Measurements from ENCODE around the gene NME3.
A peak's percentile ranks its signal among the peaks of the same experiment; 100 is the strongest.

Gene NME3

GRCh38 chr16:1745181-1745899, 26.0 kb downstream of the NME3 start:
- in situ Hi-C loops (cut with HindIII; ENCODE audit: low sequenced_read_pairs): no loop called here
- TF ChIP-seq, protein P1, sequence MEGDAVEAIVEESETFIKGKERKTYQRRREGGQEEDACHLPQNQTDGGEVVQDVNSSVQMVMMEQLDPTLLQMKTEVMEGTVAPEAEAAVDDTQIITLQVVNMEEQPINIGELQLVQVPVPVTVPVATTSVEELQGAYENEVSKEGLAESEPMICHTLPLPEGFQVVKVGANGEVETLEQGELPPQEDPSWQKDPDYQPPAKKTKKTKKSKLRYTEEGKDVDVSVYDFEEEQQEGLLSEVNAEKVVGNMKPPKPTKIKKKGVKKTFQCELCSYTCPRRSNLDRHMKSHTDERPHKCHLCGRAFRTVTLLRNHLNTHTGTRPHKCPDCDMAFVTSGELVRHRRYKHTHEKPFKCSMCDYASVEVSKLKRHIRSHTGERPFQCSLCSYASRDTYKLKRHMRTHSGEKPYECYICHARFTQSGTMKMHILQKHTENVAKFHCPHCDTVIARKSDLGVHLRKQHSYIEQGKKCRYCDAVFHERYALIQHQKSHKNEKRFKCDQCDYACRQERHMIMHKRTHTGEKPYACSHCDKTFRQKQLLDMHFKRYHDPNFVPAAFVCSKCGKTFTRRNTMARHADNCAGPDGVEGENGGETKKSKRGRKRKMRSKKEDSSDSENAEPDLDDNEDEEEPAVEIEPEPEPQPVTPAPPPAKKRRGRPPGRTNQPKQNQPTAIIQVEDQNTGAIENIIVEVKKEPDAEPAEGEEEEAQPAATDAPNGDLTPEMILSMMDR (IDR thresholded peaks at IDR 0.05; ENCODE audit: low read depth, low read length): no peak
- H3K4me3 ChIP-seq (ENCODE audit: low read depth, low read length): peak overlapping the region; percentile 20
- peak; percentile 77 for DNase-seq (ENCODE audit: low read depth, low spot score)

GRCh38 chr16:1744338-1744840, 27.0 kb downstream of the NME3 start:
- TF ChIP-seq, protein P1 (IDR thresholded peaks at IDR 0.05; ENCODE audit: low read depth, low read length): no peak
- no peak for DNase-seq (ENCODE audit: low read depth, low spot score)
- no peak overlapping the region for H3K4me3 ChIP-seq (ENCODE audit: low read depth, low read length)
- in situ Hi-C loops (cut with HindIII; ENCODE audit: low sequenced_read_pairs): no loop called here

- in situ Hi-C loops (cut with HindIII; ENCODE audit: low sequenced_read_pairs): no loop called here
- TF ChIP-seq, protein P1 (IDR thresholded peaks at IDR 0.05; ENCODE audit: low read depth, low read length): no peak
- no peak for DNase-seq (ENCODE audit: low read depth, low spot score)
- no peak overlapping the region for H3K4me3 ChIP-seq (ENCODE audit: low read depth, low read length)
Observed at GRCh38 chr16:1743376-1744337, 27.7 kb downstream of the NME3 start.

- H3K4me3 ChIP-seq (ENCODE audit: low read depth, low read length): no peak overlapping the region
- no peak for DNase-seq (ENCODE audit: low read depth, low spot score)
- TF ChIP-seq, protein P1 (IDR thresholded peaks at IDR 0.05; ENCODE audit: low read depth, low read length): no peak
- in situ Hi-C loops (cut with HindIII; ENCODE audit: low sequenced_read_pairs): no loop called here
Observed at GRCh38 chr16:1741553-1742165, 29.7 kb downstream of the NME3 start.

DNA sequence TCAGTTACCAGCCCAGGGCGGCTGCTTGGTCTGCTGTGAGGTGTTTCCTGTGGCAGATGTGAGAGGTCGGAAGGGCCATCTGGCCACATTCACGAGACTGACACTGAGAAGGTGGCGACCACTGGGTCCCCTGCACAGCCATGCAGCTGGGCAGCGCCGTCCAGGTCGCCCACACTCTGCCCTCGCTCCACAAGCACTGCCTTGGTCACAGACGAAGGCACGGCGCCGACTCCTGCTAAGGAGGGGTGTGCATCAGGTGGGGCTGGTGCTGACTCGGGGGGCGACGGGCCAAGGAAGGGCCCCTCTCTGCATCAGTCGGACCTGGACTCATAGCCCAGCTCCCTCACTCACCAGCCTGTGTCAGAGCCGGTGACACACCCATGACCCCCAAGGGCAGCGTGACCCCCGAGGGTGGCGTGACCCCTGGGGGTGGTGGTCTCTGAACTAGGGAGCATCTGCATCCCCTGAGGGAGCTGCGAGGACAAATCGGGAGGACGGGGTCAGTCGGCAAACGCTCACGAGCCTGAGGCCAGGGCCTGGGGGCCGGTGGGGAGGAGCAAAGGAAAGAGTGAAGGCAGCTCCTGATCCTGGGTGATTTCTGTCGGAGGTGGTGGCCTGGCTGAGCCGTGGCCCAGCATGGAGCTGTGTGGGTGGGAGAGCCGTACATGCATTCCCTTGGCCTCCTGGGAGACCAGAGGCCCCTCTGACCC, 30.4 kb downstream of the NME3 start:
- H3K4me3 ChIP-seq (ENCODE audit: low read depth, low read length): no peak overlapping the region
- DNase-seq (ENCODE audit: low read depth, low spot score): no peak
- TF ChIP-seq, protein P1 (IDR thresholded peaks at IDR 0.05; ENCODE audit: low read depth, low read length): no peak
- in situ Hi-C loops (cut with HindIII; ENCODE audit: low sequenced_read_pairs): no loop called here

- DNase-seq (ENCODE audit: low read depth, low spot score): no peak
- TF ChIP-seq, protein P1 (IDR thresholded peaks at IDR 0.05; ENCODE audit: low read depth, low read length): no peak
- no peak overlapping the region for H3K4me3 ChIP-seq (ENCODE audit: low read depth, low read length)
- in situ Hi-C loops (cut with HindIII; ENCODE audit: low sequenced_read_pairs): no loop called here
Observed at GRCh38 chr16:1740234-1740633, 31.1 kb downstream of the NME3 start.
